Motor neuron (in vitro differentiated cells): ENCODE data around the gene AKAP5. TPM values are rescaled to one million over a fixed set of nuclear protein-coding genes. Genes with fewer than 3 reads are reported as not detected.

Experiments used
- total RNA-seq, 8 experiments: library from RNA; unstranded; fragments of 300-600 nt; gene quantifications; 2 replicates each; pipeline versions ENCODE4 v1.2.3 to v1.2.4, GENCODE V29; 2022

Gene AKAP5
- total RNA-seq, 8 experiments from 2014 or later, result 0.87 to 5.6 (median 4.7) TPM

Other genes with a start within 250 kb of the AKAP5 start
- 1 to 10 TPM in 4 of 8 experiments, under 1 TPM in 4; 0.31 to 2.1 (median 1.3) TPM for gene ESR2, start 171.1 kb upstream of the AKAP5 start, total RNA-seq
- 100 to 1,000 TPM in 2 of 8 experiments, 10 to 100 TPM in 6; 13.5 to 132 (median 38.5) TPM for gene MTHFD1, start 77.1 kb upstream of the AKAP5 start, total RNA-seq
- 10 to 100 TPM in 5 of 8 experiments, 1 to 10 TPM in 3; 4.3 to 15.1 (median 10.4) TPM for gene ZBTB25, start 38.3 kb downstream of the AKAP5 start, total RNA-seq
- 10 to 100 TPM; 17.0 to 44.7 (median 24.4) TPM for gene ZBTB1, start 39.3 kb downstream of the AKAP5 start, total RNA-seq
- 10 to 100 TPM in 2 of 8 experiments, 1 to 10 TPM in 6; 1.3 to 25.7 (median 5.7) TPM for gene HSPA2, start 75.2 kb downstream of the AKAP5 start, total RNA-seq
- gene PPP1R36, start 84.5 kb downstream of the AKAP5 start, total RNA-seq, result under 1 TPM in 6 of 8 experiments, not detected in 2; 0.16 to 0.62 (median 0.45) TPM
- gene PLEKHG3, start 238.9 kb downstream of the AKAP5 start, total RNA-seq, result 10 to 100 TPM in 2 of 8 experiments, 1 to 10 TPM in 6; 5.7 to 14.1 (median 8.9) TPM